ENCODE measurements around the gene TARDBP. TPM values are rescaled to one million over a fixed set of nuclear protein-coding genes. Genes with fewer than 3 reads are reported as not detected.
"Not testable (repeated sequence)": the region's sequence is repeated elsewhere in the genome, so short reads cannot be mapped to it uniquely, and the experiment has no call there.

The TARDBP gene
- total RNA-seq, 4 donors from 2014 or later: 51.2 to 110 (median 96.6) TPM

- no peak overlapping the region for H3K27ac ChIP-seq
- no peak for DNase-seq
- WGBS, 2 donors: 1 to 2% methylated on average over 8 of the region's 8 CpGs
- intact Hi-C loops (cut with DNase I): loop anchor here (10.0 kb wide), 1 partner anchor 607 kb away; no protein-coding TSS in a partner anchor
- H3K4me3 ChIP-seq: no peak overlapping the region
- H3K4me1 ChIP-seq: peaks cover 0 to 9% (median 0%) of the 10 kb centered on the region in 3 donors
- H3K27me3 ChIP-seq: peaks cover 0 to 14% (median 0%) of the 10 kb centered on the region in 4 donors
- H3K9me3 ChIP-seq: no peaks in the 10 kb centered on the region
- TF ChIP-seq CTCF (IDR thresholded peaks at IDR 0.05) (peak; percentile 89 to 97 (median 94)), POLR2A (IDR thresholded peaks at IDR 0.05) (no peak)
- no peaks in the 10 kb centered on the region for H3K36me3 ChIP-seq
Observed at GRCh38 chr1:11037740-11038182, 25.3 kb downstream of the TARDBP start.

- TF ChIP-seq POLR2A (IDR thresholded peaks at IDR 0.05) (no peak), CTCF (IDR thresholded peaks at IDR 0.05) (no peak)
- Histone ChIP-seq H3K9me3 (no peaks in the 10 kb centered on the region), H3K36me3 (no peaks in the 10 kb centered on the region), H3K4me3 (no peak overlapping the region), H3K27ac (no peak overlapping the region), H3K4me1 (peaks cover 0 to 9% (median 0%) of the 10 kb centered on the region in 3 donors), H3K27me3 (peaks cover 0 to 14% (median 0%) of the 10 kb centered on the region in 4 donors)
- no peak for DNase-seq
- WGBS, 2 donors: 55 to 71% methylated on average over 2 of the region's 2 CpGs
- intact Hi-C loops (cut with DNase I): loop anchor here (10.0 kb wide), 1 partner anchor 605 kb away; no protein-coding TSS in a partner anchor
Observed at GRCh38 chr1:11039351-11040104, 27.1 kb downstream of the TARDBP start.

DNA sequence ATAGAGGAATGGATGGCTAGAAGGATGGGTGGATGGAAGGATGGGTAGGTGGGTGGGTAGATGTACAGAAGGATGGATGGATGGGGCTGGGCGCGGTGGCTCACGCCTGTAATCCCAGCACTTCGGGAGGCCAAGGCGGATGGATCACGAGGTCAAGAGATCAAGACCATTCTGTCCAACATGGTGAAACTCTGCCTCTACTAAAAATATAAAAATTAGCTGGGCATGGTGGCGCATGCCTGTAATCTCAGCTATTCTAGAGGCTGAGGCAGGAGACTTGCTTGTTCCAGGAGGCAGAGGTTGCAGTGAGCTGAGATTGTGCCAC, 27.6 kb downstream of the TARDBP start:
- intact Hi-C loops (cut with DNase I); H3K9me3 ChIP-seq; H3K27ac ChIP-seq; H3K36me3 ChIP-seq; H3K4me1 ChIP-seq; DNase-seq; H3K4me3 ChIP-seq: not testable (repeated sequence)
- 82 to 83% methylated on average over 7 of the region's 7 CpGs for WGBS, 2 donors
- peaks cover 0 to 14% (median 0%) of the 10 kb centered on the region in 4 donors for H3K27me3 ChIP-seq

DNA sequence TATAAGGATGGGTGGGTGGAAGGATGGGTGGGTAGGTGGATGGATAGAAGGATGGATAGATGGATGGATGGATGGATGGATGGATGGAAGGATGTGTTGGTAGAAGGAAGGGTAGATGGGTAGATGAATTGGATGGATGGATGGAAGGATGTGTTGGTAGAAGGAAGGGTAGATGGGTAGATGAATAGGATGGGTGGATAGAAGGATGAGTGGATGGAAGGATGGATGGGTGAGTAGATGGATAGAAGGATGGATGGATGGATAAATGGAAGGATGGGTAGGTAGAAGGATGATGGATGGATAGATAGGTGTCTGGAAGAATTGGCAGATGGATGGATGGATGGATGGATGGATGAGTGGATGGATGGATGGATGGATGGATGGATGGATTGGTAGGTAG, 28.6 kb downstream of the TARDBP start:
- Histone ChIP-seq H3K27ac (no peak overlapping the region), H3K4me3 (no peak overlapping the region), H3K36me3 (no peaks in the 10 kb centered on the region), H3K4me1 (peaks cover 0 to 9% (median 0%) of the 10 kb centered on the region in 3 donors), H3K27me3 (peaks cover 0 to 14% (median 0%) of the 10 kb centered on the region in 4 donors), H3K9me3 (no peaks in the 10 kb centered on the region)
- intact Hi-C loops (cut with DNase I): no loop called here
- TF ChIP-seq POLR2A (IDR thresholded peaks at IDR 0.05) (no peak), CTCF (IDR thresholded peaks at IDR 0.05) (no peak)
- no peak for DNase-seq

DNA sequence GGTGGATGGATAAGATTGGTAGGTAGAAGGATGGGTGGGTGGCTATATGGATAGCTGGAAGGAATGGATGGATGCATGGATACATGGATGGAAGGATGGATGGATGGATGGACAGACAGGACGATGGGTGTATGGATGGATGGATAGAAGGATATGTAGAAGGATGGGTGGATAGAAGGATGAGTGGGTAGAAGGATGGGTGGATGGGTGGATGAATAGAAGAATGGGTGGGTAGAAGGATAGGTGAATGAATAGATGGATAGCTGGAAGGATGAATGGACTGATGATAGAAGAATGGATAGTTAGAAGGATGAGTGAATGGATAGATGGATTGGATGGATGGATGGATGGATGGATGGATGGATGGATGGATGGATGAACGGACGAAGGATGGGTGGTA, 29.6 kb downstream of the TARDBP start:
- H3K36me3 ChIP-seq: no peaks in the 10 kb centered on the region
- H3K4me1 ChIP-seq: peaks cover 0 to 9% (median 0%) of the 10 kb centered on the region in 3 donors
- no peaks in the 10 kb centered on the region for H3K9me3 ChIP-seq
- TF ChIP-seq POLR2A (IDR thresholded peaks at IDR 0.05) (no peak), CTCF (IDR thresholded peaks at IDR 0.05) (no peak)
- no peak for DNase-seq
- peaks cover 0 to 14% (median 0%) of the 10 kb centered on the region in 4 donors for H3K27me3 ChIP-seq
- WGBS, 2 donors: 76 to 77% methylated on average over 3 of the region's 3 CpGs
- H3K4me3 ChIP-seq: no peak overlapping the region
- intact Hi-C loops (cut with DNase I): no loop called here
- no peak overlapping the region for H3K27ac ChIP-seq

Data from esophagus squamous epithelium (tissue), 5 donors.